ENCODE results near the gene TET2. TPM values are rescaled to one million over a fixed set of nuclear protein-coding genes. Genes with fewer than 3 reads are reported as not detected.

Gene TET2
- total RNA-seq, 6 experiments from 2014 or later, result 7.8 to 11.2 (median 9.9) TPM

DNA sequence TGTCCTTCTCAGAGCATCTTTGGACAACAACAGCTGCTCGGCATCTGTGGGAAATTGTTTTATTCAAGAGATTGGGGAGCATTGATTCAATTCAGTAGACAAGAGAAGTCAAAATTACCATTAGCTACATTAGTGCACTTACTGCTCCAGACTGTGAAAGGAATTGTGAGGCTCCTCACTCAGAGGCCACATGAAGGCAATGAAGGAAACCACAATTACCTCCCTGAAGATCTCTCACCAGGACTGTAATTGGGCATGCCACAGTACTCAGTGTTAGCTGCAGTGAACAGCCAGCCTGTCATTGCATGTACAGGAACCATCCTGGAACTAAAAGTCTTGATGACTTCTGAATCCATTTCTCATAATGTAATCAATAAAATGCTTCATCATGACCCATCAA lies 182.4 kb downstream of the TET2 start:
- no peak overlapping the region for H3K27ac Mint-ChIP-seq
- H3K36me3 Mint-ChIP-seq (ENCODE audit: low read depth), result no peaks in the 10 kb centered on the region
- no peaks in the 10 kb centered on the region for H3K4me1 Mint-ChIP-seq (ENCODE audit: low read depth)
- DNase-seq, result no peak
- TF ChIP-seq, protein P1, sequence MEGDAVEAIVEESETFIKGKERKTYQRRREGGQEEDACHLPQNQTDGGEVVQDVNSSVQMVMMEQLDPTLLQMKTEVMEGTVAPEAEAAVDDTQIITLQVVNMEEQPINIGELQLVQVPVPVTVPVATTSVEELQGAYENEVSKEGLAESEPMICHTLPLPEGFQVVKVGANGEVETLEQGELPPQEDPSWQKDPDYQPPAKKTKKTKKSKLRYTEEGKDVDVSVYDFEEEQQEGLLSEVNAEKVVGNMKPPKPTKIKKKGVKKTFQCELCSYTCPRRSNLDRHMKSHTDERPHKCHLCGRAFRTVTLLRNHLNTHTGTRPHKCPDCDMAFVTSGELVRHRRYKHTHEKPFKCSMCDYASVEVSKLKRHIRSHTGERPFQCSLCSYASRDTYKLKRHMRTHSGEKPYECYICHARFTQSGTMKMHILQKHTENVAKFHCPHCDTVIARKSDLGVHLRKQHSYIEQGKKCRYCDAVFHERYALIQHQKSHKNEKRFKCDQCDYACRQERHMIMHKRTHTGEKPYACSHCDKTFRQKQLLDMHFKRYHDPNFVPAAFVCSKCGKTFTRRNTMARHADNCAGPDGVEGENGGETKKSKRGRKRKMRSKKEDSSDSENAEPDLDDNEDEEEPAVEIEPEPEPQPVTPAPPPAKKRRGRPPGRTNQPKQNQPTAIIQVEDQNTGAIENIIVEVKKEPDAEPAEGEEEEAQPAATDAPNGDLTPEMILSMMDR (IDR thresholded peaks at IDR 0.05), result no peak
- H3K9me3 Mint-ChIP-seq, result no peaks in the 10 kb centered on the region
- no peaks in the 10 kb centered on the region; the same call in 1 of the 2 replicates for H3K27me3 Mint-ChIP-seq (ENCODE audit: insufficient read depth)
- H3K4me3 Mint-ChIP-seq, result no peak overlapping the region
